C4-2B (cell line): ENCODE data around the gene PRKCH.

Source experiments
- CTCF ChIP-seq: fragments of 450-650 bp; conservative IDR thresholded peaks from 2 replicates; pipeline ENCODE4 v1.5.1; 2017; ENCODE audit warnings: mild to moderate bottlenecking
- ZFX ChIP-seq: fragments of 450-650 bp; IDR thresholded peaks from 2 replicates; pipeline ENCODE4 v1.6.1; 2017

- peak; percentile 20 for TF ChIP-seq CTCF
- TF ChIP-seq ZFX = no peak
These were observed 59.6 kb downstream of the PRKCH start for GRCh38 chr14:61380984-61381383.
